Liver (tissue), 3 donors: ENCODE data around the gene SSNA1.

Source experiments
- GABPA ChIP-seq, 2 donors: IDR thresholded peaks in 1 of 2; conservative IDR thresholded peaks in 1 of 2; 2 replicates each; pipeline ENCODE4 v1.6.1; 2016; ENCODE audit warnings: antibody characterized with exemption in 2 of 2, mild to moderate bottlenecking in 1 of 2, moderate library complexity in 1 of 2
- HNF4A ChIP-seq, 2 donors: conservative IDR thresholded peaks; 2 replicates each; pipeline ENCODE4 v1.6.1; 2016; ENCODE audit warnings: antibody characterized with exemption in 2 of 2, mild to moderate bottlenecking in 2 of 2
- REST ChIP-seq: IDR thresholded peaks from 2 replicates; pipeline ENCODE4 v1.6.1; 2016; ENCODE audit warnings: antibody characterized with exemption, mild to moderate bottlenecking
- SP1 ChIP-seq: IDR thresholded peaks from 2 replicates; pipeline ENCODE4 v1.6.1; 2018; ENCODE audit warnings: antibody characterized with exemption, mild to moderate bottlenecking
- YY1 ChIP-seq: IDR thresholded peaks from 2 replicates; pipeline ENCODE4 v1.6.1; 2016; ENCODE audit warnings: antibody characterized with exemption, mild to moderate bottlenecking
- TF ChIP-seq, protein P1 (sequence below): fragments of 150-350 bp; IDR thresholded peaks from 2 replicates; pipeline ENCODE4 v1.5.1; 2017; ENCODE audit warnings: improper control_type of control experiment, low read depth, low read length; ENCODE audit not compliant: missing input control
- TF ChIP-seq, protein P2 (sequence below): IDR thresholded peaks from 2 replicates; pipeline ENCODE4 v1.6.1; 2016; ENCODE audit warnings: antibody characterized with exemption
- donor health status: healthy.
- donor health status: healthy.

DNA sequence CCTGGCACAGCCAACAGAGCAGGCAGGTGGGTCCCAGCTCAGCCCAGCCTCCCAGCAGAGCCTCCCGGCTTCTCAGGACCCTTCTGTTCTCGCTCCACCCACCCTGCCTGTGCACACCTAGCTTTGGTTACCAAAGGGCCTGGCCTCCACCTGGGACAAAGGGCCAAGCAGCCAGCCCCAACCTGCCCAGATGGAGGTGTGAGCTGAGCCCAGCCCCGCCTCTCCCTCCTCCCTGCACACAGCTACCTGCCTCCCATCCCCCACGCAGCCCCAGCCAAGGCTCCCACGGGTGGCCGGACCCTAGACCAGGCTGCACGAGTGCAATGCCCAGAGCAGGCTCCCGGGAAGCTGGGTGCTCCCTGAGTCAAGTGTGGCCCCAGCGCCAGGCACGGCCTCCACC lies 6.4 kb downstream of the SSNA1 start:
- TF ChIP-seq, protein P1, sequence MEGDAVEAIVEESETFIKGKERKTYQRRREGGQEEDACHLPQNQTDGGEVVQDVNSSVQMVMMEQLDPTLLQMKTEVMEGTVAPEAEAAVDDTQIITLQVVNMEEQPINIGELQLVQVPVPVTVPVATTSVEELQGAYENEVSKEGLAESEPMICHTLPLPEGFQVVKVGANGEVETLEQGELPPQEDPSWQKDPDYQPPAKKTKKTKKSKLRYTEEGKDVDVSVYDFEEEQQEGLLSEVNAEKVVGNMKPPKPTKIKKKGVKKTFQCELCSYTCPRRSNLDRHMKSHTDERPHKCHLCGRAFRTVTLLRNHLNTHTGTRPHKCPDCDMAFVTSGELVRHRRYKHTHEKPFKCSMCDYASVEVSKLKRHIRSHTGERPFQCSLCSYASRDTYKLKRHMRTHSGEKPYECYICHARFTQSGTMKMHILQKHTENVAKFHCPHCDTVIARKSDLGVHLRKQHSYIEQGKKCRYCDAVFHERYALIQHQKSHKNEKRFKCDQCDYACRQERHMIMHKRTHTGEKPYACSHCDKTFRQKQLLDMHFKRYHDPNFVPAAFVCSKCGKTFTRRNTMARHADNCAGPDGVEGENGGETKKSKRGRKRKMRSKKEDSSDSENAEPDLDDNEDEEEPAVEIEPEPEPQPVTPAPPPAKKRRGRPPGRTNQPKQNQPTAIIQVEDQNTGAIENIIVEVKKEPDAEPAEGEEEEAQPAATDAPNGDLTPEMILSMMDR, result no peak
- TF ChIP-seq YY1 (no peak), GABPA (IDR thresholded peaks at IDR 0.05 in 1 of 2, conservative IDR thresholded peaks at IDR 0.05 in 1 of 2) (no peak), REST (no peak), HNF4A (conservative IDR thresholded peaks at IDR 0.05) (no peak), SP1 (no peak)
- TF ChIP-seq, protein P2, sequence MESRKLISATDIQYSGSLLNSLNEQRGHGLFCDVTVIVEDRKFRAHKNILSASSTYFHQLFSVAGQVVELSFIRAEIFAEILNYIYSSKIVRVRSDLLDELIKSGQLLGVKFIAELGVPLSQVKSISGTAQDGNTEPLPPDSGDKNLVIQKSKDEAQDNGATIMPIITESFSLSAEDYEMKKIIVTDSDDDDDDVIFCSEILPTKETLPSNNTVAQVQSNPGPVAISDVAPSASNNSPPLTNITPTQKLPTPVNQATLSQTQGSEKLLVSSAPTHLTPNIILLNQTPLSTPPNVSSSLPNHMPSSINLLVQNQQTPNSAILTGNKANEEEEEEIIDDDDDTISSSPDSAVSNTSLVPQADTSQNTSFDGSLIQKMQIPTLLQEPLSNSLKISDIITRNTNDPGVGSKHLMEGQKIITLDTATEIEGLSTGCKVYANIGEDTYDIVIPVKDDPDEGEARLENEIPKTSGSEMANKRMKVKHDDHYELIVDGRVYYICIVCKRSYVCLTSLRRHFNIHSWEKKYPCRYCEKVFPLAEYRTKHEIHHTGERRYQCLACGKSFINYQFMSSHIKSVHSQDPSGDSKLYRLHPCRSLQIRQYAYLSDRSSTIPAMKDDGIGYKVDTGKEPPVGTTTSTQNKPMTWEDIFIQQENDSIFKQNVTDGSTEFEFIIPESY, result no peak
